GM19043 (cell line): ENCODE measurements around the gene CAMTA1.

Source experiments
- ATAC-seq: cut with Tn5 transposase; IDR thresholded peaks from one replicate; pipeline ENCODE4 v1.9.1; 2021; ENCODE audit warnings: low read depth; ENCODE audit not compliant: unreplicated experiment

CAMTA1 gene

DNA sequence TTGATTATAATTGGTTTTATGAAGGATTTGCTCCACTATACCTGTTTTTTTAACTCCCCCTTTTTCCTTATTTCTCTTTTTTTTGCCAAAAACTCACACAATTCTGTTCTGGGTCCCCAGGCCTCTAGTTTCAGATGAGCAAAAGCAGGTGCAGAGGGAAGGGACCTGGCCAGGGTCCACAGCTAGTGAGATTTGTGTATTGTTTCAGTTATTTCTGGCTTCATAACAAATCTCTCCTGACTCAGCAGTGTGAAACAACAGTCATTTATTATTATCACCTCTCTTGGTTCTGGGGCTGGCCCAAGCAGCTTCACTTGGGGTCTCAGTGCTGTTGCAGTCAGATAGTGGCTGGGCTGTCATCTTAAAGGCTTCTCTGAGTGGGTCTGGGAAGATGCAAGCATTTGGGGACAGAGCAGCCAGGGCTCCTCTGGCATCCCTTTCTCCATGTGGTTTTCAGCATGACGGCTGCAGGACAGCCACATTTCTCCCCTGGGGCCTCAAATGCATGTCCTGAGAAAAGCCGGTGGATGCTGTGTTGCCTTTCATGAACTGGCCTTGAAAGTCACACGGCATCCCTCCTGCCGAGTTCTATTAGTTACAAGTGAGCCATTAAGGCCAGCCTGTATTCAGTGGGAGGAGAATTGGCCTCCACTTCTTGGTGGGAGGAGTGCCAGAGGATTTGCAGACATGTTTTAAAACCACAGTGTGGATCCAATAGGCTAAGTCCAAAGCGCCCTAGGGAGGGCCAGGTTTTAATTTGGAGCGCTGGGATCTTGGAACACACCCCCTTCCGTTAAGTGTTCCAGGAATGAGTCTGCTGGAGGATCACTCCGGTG is 137.1 kb downstream of the CAMTA1 start:
- ATAC-seq, result no peak

DNA sequence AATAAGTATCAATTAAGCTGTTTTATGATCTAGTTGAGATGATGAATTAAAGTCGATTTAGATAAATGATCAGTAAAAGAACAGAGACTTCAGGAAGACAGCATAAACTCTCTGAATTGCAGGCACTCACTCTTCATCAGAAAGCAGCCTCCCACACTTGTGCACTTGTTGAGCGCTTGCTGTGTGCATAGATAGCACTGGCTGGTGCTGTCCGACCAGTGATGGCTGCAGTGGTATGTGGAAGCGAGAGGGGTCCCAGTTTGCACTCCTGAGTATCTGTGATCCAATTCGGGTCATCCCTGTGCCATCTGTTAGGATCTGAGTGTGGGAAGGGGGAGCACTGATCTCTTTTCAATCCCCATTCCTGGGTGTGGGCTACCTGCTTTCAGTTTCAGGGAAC is 137.8 kb downstream of the CAMTA1 start:
- ATAC-seq, result no peak

GRCh38 chr1:6923416-6923815 is 138.2 kb downstream of the CAMTA1 start:
- ATAC-seq, result no peak

DNA sequence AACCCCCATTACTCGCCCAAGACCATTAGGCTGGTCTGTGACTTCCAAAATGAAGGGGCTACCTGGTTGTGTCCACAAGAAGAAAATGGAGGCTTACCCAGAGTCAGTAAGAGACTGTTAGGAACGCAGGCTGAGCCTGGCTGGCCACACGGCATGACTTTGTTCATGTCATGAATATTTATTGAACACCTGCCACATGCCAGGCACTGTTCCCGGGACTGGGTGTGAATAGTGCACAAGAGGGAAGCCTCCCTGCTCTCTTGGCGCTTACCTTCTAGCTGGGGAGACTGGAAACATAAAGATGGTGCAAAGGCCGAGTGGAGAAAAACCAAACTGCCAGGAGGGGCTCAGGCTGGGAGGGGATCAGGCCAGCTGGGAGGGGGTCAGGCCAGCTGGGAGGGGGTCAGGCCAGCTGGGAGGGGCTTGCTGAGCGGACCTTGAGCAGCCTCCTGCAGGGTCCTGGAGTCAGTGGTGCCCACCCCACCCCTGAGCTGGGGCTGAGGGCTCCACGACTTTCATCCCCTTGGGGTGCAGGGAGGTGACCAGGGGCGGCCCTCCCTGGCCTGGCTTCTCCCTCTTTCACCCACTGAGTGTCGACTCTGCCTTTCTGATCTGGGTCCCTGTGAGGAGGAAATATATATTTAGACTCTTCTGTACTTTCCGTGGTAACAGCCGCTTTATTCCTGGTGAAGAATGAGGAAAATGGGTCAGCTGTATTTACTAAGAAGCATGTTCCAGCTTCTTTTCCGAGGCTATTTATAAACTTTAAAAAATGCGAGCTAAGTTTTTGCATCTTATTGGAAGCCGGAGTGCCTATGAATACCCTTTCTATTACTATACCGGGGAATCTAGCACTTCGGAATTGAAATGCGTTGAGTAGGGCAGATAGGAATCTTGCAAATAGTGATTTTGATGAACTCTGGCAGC is 139.0 kb downstream of the CAMTA1 start:
- ATAC-seq, result no peak

- no peak for ATAC-seq
Observed at GRCh38 chr1:6924891-6925290, 139.6 kb downstream of the CAMTA1 start.

DNA sequence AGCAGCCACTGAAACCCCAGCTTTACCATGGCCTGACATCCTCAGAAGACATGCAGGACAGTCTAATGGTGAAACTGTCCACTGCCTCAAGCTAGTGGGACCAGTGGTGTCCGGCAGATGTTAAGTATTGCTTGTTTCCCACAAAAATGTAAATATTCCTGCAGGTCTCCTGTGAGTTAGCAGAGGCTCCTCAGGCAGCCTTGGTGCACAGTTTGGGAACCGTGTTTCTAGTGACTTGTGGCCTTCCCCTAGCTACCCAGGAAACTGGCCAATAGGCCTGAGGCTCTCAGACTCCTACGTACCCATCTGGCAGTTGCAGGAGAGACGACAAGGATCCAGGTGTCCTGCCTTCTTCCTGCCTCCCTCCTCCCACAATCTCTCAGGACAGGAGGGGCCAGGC is 142.4 kb downstream of the CAMTA1 start:
- no peak for ATAC-seq

DNA sequence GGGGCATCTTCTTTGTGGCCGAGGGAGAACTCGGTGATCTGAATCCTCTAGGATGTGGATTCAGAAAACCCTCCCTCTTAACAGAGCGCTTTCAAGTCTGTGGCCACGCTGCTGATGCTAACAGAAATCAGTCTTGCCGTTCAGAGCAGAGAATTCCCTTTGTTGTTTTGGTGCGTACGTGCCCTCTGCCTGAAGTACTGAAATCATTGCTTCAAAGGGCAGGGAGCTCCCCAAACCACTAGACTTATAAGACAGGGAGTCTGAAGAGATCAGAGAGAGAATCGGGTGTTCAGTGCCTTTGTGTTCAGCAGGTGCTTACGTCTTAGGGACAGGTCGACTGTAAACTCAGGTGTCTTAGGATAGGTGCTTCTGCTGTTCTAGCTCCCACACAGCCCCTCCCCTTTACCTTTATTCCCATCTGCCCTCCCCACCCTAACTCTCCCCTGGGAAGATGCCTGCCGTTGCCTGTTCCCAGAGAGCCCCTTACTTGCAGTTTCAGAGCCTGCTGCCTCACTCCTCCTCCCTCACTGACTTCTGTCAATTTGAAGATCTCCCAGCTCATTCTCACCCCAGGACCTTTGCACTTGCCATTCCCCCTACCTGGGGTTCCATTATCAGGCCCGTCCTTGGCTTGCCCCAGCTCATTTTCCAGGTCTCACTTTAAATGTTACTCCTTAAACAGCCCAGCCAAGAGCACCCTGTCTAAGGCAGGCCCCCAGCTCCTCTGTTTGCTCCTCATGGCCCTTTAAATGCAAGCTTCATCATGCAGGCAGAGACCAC is 143.0 kb downstream of the CAMTA1 start:
- ATAC-seq, result no peak

DNA sequence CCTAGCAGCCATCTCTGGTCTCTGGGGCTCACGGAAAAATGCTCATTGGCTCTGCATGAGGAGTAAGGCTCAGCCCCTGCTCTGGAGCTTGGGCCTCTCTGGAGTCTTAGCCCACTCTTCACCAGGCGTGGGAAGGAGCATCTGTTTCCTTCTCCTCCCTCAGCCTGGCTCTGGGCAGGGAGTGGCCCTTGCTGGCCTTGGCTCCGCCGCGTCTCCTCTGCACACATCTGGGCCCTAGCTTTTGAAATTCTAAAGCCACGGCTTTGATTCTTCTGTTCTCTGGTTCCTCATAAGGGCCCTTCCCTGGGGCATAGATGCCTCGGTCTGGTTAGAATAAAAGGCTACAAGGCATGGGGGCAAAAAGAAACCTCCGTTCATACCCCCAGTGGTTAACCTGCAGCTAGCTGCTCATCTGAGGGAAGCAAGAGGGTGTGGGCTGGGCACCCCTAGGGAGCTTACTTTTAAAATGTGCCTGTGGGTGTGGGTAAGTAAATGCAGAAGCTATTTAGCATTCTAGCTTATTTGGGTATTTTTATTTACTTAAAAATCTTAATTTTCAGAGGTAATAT is 145.6 kb downstream of the CAMTA1 start:
- ATAC-seq, result no peak

GRCh38 chr1:6935361-6935883 is 150.2 kb downstream of the CAMTA1 start:
- no peak for ATAC-seq

- no peak for ATAC-seq
Observed at GRCh38 chr1:6935911-6936690, 150.8 kb downstream of the CAMTA1 start.

DNA sequence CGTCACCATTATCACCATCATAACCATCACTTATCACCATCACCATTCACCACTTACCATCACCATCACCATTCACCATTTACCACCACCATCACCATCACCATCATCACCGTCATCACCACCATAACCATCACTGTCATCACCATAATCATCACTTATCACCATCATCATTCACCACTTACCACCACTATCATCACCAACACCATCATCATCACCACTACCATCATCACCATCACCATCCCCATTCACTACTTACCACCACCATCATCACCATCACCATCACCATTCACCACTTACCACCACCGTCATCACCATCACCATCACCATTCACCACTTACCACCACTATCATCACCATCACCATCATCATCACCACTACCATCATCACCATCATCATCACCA is 151.8 kb downstream of the CAMTA1 start:
- ATAC-seq, result no peak

- no peak for ATAC-seq
Observed at GRCh38 chr1:6939363-6939762, 154.1 kb downstream of the CAMTA1 start.

GRCh38 chr1:6941786-6942185 is 156.5 kb downstream of the CAMTA1 start:
- ATAC-seq, result no peak

- no peak for ATAC-seq
Observed at GRCh38 chr1:6942990-6943389, 157.7 kb downstream of the CAMTA1 start.

GRCh38 chr1:6944434-6944833 is 159.2 kb downstream of the CAMTA1 start:
- ATAC-seq, result no peak

GRCh38 chr1:6947952-6948351 is 162.7 kb downstream of the CAMTA1 start:
- no peak for ATAC-seq

DNA sequence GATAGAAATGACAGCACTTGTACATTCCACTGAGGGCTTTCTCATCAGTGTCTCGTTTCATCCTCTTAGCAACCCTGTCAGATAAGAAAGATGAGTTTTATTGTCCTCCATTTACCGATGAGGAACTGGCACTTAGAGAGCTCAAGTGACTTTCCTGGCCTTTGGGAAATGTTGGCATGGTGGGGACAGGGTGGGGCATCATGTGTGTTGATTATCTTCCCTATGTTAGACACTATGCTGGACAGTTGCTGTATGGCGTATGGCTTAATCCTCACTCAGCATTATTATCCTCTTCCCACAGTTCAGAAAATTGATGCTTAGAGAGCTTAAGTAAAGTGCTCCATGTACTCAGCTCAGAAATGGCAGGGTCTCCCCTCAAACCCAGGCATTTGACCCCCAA is 163.2 kb downstream of the CAMTA1 start:
- no peak for ATAC-seq

DNA sequence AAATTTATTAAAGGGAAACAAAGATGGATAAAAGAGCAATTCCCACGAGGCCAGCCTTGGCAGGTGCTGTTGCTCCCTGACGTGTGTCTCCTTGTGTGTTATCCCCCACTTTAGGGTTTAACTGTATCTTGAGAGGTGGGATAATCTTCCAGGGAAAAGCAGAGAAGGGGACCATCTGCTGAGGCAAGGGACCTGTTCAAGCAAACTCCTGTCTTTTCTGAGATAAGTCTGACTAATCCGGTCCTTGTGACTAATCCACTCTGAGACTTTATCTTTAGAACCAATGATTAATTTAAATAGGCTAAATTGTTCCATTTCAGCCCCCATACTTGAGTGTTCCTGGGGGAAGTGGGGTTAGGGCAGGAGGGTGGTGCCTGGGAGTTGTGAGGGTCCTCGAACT is 163.6 kb downstream of the CAMTA1 start:
- no peak for ATAC-seq

DNA sequence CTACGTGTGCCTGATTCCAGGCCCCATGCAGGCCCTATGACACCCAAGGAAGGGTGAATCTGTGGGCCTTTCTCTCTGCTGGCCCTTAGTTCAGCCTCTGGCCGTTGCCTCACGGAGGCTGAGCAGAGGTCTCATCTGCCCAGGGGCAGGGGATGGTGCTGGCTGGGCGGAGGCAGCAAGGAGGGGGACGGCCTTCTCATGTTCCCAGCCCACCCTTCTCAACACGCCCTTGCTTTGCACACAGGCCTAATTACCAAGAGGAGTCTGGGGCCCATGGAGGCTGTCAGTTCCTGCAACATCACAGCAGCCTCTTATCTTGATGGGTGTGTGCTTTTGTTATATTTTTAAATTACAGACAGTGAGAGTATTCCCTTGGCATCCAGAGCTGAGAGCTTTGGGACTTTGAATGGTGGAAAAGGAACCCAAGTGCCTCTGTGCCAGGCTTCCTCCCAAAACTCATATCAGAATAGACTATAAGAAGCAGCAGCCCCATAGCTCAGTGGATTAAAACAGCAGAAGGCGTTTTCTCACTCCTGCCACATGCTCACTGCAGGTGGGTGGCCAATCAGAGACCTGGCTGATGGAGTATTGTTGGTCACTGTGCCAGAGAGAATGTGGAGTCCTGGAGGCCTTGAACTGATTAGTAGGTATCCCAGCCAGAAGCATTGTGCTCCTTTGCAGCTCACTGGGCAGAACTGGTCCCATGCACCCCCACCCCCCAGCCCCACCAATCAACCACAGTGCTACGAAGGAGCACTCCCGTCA is 164.9 kb downstream of the CAMTA1 start:
- ATAC-seq, result no peak
